HG03108 (cell line): Measurements from ENCODE around the gene PRPF6.

Source experiments
- ATAC-seq: cut with Tn5 transposase; IDR thresholded peaks from one replicate; pipeline ENCODE4 v1.9.1; 2021; ENCODE audit warnings: moderate library complexity; ENCODE audit not compliant: unreplicated experiment

Gene PRPF6

GRCh38 chr20:63945921-63946920 lies 34.7 kb upstream of the PRPF6 start:
- ATAC-seq, result no peak

DNA sequence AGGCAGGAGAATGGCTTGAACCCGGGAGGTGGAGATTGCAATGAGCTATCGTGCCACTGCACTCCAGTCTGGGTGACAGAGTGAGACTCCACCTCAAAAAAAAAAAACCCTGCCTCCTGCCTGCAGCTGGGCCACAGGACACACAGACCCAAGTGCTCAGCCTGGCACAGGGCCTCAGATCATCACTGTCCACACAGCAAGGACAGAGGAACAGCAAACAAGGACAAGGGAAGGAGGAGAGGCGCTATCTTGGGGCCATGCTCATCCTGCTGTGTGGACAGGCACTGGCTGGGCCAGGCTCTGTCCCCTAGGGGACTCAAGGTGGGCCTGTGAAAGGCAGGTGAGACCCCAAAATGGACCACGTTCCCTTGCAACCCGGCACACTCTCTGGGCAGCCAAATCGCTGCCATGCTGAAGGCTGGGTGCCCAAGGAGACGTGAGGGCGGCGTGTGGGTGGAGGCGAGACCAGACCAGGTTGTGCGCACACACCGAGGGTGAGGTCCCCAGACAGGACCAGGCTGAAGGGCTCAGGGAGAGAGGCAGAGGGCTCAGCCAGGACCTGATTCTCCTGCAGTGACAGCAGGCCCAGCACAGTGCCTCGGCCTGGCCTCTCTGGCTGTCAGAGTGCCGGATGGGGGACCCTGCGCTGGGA lies 33.8 kb upstream of the PRPF6 start:
- ATAC-seq, result no peak

DNA sequence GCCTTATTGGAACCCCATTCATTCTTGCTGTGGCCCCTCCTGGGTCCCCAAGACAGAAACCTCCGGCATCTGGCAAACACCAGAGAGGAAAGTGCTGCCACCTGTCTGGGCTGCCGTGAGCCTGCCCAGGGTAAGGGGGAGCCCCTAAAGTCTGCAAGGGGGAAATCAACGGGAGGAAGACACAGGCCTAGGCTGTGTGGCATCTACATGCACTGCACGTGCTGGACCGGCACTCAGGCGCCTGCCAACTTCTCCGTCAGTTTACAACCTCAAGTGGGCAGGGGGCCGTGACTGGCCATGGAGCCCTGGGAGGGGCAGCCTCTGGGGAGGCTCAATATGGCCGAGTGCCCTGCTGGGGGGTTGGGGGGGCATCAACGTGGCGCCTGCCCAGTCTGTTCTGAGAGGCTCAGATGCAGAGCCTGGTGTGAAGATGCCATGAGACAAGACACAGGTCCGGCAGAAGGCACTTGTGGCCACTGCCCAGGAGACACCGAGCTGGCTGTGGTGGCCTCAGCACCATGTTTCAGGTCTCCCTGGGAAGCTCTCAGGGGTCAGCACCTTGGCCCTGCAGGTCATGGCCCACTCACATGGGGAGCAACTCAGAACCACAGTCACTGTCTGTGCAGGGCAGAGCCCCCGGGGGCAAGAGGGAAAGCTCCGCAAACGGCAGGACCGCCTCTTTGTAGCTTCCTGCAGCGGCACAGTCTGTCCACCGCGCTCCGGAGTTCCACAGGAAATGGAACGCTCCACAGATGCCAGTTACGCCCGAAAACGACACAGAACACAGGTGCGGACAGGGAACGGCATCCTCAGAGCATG lies 33.1 kb upstream of the PRPF6 start:
- no peak for ATAC-seq

DNA sequence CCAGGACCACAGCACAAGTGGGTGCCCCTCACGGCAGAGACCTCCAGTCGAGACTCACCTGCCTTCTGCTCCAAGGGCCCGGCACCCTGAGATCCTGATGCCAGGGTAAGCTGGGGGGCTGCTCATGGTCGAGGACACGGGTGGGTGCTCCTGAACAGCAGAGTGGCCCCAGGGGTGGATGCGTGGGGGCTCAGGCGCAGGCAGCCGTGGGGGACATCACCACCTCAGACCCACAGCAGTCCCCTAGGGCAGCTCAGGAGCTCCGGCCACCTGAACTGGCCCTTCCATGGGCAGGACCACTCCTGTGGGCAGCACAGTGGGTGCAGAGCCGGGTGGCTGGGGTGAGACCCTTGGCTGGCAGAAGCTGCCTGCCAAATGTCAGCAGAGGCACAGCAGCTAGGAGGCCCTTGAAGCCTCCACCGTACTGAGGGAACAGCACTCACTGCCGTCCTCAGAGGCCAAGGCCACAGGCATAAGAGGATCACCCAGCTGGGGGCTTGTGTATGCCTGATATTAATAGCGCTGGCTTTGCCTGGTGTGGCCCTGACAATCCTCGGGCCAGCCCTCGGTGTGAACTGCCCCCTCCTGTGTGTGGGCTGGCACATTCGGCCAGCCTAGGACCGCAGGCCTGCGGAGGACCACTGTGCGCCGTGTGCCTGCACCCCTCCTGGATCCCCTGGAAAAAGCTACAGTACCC lies 30.1 kb upstream of the PRPF6 start:
- ATAC-seq, result no peak

DNA sequence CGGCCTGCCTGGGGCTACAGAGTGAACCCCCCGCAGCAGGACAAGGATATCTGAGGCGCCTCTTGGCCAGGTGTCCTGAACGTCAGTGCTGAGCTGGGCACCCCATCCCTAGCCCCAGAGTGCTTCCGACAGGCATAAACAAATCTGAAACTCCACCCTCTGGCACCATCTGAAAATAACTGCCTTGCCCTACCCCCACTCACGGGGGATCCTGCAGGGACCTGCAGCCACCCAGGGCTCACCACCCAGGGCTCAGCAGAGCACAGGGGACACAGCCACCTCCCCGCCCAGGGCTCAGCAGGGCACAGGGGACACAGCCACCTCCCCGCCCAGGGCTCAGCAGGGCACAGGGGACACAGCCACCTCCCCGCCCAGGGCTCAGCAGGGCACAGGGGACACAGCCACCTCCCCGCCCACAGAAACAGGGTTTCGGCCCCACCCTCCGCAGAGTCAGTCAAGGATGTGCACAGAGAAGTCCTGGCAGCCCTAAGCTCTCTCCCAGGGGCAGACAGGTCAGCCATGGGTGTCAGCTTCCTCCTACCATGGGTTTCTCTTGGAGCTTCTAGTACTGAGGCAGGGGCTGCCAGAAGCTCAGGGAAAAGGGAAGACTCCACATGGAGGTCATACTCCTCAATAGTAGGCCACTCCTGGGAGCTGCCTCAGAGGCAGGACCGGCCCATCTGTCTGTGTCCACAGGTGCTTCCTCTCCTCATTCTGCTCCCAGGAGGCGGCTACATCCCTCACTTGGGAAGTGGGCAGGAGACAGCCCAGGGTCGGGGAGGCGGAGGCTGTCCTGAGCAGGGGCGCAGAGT lies 29.3 kb upstream of the PRPF6 start:
- ATAC-seq, result no peak

GRCh38 chr20:63952210-63952535 lies 28.8 kb upstream of the PRPF6 start:
- no peak for ATAC-seq

- ATAC-seq, result no peak
Measured at GRCh38 chr20:63952769-63953168, 28.2 kb upstream of the PRPF6 start.

GRCh38 chr20:63953764-63954429 lies 27.0 kb upstream of the PRPF6 start:
- ATAC-seq, result no peak

DNA sequence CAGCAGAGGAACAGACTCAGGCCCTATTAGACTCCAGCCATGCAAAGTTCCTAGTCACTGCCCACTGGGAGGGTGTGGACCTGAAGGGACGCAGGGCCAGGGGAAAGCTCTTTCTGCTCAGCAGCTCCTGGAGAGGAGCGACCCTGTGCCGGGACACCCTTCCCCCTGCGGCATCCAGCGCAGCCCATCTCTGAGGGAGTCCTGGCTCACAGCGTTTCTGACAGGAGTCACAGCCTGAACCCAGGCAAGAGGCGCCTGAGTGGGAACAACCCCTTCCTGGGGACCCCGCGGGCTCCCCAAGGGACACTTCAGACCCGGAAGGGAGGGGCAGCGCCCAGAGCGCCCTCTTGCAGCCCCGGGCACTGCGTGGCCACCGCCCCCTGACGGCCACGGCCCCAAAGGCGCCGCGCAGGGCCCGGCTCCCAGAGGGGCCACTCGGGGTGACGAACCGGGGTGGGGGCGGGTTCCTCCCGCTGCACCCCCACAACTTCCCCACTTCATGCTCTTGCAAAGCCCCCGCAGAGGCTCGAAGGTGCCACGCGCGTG lies 25.6 kb upstream of the PRPF6 start:
- peak; percentile 29 for ATAC-seq

DNA sequence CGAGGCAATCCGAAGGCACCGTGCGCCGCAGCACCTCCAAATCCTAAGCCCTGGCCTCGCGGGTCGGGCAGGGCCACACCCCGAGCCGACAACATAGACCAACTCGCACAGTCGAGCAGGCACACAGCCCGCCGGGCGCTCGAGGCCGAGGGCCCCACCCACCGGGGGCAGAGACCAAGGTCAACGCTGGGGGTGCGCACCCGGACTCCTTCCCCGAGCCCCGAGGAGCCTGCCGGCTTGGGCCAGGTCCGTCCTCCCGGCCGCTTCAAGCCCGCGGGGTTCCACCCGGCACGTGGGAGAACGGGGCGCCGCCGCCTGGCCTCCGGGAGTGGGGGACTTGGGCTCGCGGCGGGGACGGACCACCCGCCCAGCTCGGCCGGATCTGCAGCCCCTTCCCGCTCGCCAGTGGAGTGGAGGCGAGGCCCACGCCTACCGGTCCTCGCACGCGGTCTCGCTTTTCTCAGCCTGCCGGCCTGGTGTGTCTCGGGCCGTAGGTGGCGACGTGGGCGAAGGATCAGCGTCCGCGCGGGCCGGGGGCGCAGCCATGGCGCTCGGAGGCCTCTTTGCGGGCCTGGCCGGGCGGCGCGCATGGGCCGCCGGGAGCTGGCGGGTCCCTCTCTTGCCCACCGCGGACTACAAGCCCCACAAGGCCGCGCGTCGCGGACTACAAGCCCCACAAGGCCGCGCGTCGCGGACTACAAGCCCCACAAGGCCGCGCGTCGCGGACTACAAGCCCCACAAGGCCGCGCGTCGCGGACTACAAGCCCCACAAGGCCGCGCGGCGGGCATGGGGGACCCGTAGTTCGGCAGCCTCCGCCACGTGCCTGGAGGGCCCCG lies 24.9 kb upstream of the PRPF6 start, which contains the start of gene UCKL1:
Gene UCKL1 (minus strand): TSS at position 590 of the 837 bp plus-strand sequence. CDS start 44 bp downstream, at position 546.
- peak; percentile 69 for ATAC-seq

DNA sequence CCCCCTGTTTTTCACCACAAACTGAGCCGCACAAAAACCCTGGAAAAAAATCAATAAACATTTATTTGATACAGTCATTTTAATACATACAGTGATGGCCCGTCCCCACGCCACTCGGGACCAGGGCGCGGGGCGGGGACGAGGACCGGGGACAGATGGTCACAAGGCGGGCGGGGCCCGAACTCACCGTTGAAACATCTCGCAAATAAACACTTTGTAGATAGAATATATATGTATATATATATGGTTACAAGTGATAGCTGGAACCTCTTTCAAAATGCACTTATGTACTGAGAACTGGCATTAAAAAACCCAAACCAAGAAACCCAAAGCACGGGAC lies 24.3 kb upstream of the PRPF6 start:
- ATAC-seq, result no peak

DNA sequence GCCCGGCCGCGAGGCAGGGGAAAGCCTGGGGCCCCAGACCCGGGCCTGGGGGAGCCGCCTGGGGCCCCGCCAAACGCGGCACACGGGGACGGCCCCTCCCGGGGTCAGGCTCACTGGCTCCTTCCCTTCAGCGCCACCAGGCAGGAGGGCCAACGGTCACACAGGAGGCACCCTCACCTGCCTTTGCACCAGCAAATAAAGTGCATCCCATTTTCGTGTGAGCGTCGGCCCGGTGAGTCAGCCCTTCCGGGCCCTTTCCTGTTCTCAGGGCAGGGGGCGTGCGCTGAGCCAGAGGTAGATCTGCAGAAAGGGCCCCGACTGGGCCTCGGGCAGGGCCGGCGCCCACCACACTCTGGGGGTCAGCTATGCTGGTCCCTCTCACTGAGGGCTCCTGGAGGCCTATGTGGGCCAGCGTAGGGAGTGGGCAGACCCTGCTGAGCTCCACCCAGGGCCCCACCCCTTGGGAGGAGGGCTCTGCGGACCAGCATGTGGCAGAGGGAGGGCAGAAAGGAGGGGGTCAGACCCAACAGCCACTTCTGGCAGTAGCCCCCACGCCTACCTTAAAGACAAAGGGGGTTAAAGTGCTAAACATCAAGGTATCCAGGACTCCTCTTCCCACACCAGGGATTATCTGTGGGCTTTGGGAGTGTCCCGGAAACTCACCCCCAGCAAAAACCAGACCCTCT lies 23.8 kb upstream of the PRPF6 start:
- ATAC-seq, result no peak

DNA sequence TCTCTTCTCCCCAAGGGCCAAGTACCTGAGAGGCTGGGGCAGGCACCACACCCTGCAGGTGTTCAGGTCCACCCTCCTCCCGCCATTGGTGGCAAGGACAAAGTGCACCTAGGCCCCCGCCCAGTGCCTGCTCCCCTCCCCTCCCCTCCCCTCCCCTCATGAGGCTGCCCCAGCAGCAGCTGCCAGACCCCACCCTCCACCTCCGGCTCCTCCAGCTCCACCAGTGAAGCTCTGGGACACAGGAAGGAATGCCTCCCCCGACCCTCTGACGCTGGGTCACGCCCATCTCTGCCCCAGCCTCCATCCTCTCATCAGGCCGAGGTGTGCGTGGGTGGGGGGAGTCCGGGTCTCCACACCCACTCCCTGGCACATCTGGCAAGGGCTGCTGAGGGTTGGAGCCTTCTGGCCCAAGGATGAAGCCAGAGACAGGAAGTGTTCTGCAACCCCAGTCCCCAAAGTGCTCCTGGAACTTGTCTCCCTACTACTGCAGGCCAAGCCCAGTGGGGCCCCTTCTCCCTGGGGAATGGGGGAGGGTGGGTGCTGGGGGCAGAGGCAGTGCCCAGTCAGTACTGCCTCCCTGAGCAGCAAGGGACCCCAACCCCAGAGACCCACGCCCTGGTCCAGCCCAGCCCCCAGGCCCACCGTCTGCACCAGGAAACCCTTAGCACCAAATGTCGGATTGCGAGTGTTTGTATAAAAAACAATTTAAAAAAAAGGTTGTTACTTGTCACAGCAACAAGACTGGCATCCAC lies 23.1 kb upstream of the PRPF6 start:
- ATAC-seq, result no peak

DNA sequence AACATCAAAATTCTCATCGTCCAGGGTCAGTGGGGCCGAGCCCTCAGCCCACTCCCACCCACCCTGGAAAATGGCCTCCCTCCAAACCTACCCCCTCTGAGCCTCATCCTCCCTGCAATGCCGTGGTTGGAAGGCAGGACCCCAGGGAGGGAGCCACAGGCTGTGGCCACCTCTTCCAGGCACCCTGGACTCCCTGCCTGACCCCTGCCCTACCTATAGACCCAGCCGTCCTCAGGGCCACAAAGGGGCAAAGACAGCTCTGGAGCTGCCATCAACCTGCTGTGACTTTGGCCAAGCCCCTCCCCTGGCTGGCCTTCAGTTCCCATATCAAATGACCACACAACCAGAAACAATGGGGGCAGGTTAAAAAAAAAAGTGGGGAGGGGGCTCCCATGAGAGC lies 22.5 kb upstream of the PRPF6 start:
- no peak for ATAC-seq

DNA sequence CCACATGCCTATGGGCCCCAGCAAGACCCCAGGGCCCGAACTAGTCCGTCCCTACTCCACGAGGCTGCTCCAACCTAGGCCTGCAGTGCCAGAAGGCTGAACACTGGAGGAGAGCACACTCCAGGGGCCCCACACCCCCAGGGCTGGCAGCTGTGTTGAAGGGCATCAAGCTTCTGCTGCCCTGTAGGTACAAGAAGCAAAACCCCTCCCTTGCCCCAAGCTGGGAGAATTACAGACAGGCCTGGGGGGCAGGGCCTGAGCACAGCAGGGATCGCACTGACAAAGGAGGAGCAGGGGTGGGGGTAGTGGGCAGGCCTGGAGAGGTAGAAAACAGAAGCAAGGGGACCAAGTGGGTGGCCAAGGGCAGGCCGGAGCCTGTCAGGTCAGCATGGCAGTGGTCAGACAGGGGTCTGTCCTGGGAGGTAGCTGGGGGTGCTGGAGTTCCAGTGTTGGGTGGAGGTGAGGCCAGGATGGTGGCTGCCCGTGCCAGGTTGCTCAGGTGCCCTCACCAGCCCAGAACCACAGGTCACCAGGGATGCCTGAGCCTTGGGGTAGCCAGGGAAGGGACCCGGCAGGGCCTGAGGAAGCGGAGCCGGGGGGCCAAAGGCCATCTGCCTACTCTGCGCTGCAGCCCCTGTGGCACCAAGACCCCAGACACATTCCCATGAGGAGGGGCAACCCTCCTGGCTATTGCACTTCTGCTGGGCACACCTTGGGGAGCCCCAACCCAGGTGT lies 21.8 kb upstream of the PRPF6 start:
- ATAC-seq, result no peak

GRCh38 chr20:63959699-63960075 lies 21.2 kb upstream of the PRPF6 start:
- no peak for ATAC-seq
